Sigmoid colon (tissue), 7 donors: ENCODE results near the gene LGALS13. TPM values are rescaled to one million over a fixed set of nuclear protein-coding genes. Genes with fewer than 3 reads are reported as not detected.

Experiments used
- DNase-seq: peaks from one replicate; pipeline ENCODE4 v3.0.0-alpha.2; 2019
- H3K27ac ChIP-seq, 4 donors: fragments of 200-600 bp; sonication (generic); one replicate each; pipeline ENCODE4 v1.5.1; 2016 to 2019; ENCODE audit warnings: mild to moderate bottlenecking in 1 of 4
- H3K27me3 ChIP-seq, 3 donors: fragments of 200-600 bp; sonication (generic); one replicate each; pipeline ENCODE4 v1.5.1; 2019; ENCODE audit warnings: mild to moderate bottlenecking in 1 of 3
- H3K36me3 ChIP-seq, 4 donors: fragments of 200-600 bp; sonication (generic); one replicate each; pipeline ENCODE4 v1.5.1; 2016 to 2019
- H3K4me1 ChIP-seq, 4 donors: fragments of 200-600 bp; sonication (generic); one replicate each; pipeline ENCODE4 v1.5.1; 2017 to 2019
- H3K4me3 ChIP-seq, 4 donors: fragments of 200-600 bp; sonication (generic); one replicate each; pipeline ENCODE4 v1.5.1; 2017 to 2019; ENCODE audit warnings: mild to moderate bottlenecking in 2 of 4, moderate library complexity in 1 of 4
- H3K9me3 ChIP-seq, 4 donors: fragments of 200-600 bp in 3 of 4; sonication (generic) in 3 of 4; one replicate each; pipeline versions ENCODE4 v1.5.1 to v1.6.1; 2013 to 2019
- EP300 ChIP-seq, 4 donors: sonication (generic); formaldehyde crosslinking; IDR thresholded peaks; one replicate each; pipeline ENCODE4 v1.6.1; 2017; ENCODE audit warnings: antibody characterized with exemption in 4 of 4
- POLR2A ChIP-seq, 2 donors: fragments of 450-650 bp; IDR thresholded peaks; one replicate each; pipeline ENCODE4 v1.6.1; 2016; ENCODE audit warnings: antibody characterized with exemption in 2 of 2, mild to moderate bottlenecking in 2 of 2, moderate library complexity in 2 of 2
- POLR2AphosphoS5 ChIP-seq, 4 donors: sonication (generic); formaldehyde crosslinking; IDR thresholded peaks; one replicate each; pipeline ENCODE4 v1.6.1; 2017; ENCODE audit warnings: antibody characterized with exemption in 4 of 4
- WGBS, 2 donors: extraction: QIAGEN DNeasy Blood & Tissue Kit; methylation state at CpG; one replicate each; pipeline ENCODE4 v1.1.7; 2013; 5-methylcytosine and 5-hydroxymethylcytosine counted together
- intact Hi-C: fragments of 100-400 bp; cut with DNase I; formaldehyde crosslinking; loops from one replicate; pipeline ENCODE4 v1.15.1; 2023
- polyA plus RNA-seq, 3 donors: library from polyadenylated mRNA; stranded (reverse); fragments of 200-250 nt; gene quantifications; one replicate each; pipeline ENCODE4 v1.2.3, GENCODE V29; 2013
- total RNA-seq, 4 donors: library from RNA; depleted of rRNA; stranded (reverse); fragments of >200 nt; gene quantifications; one replicate each; pipeline ENCODE4 v1.1.0, GENCODE V29; 2016
- TF ChIP-seq, protein P1 (sequence below), 4 experiments: fragments of 450-650 bp in 3 of 4; fragments of 200-600 bp in 1 of 4; IDR thresholded peaks; one replicate each; pipeline ENCODE4 v1.5.1; 2016 to 2019; ENCODE audit warnings: antibody characterized with exemption in 4 of 4, mild to moderate bottlenecking in 3 of 4, moderate library complexity in 2 of 4
- donor health status: healthy with polysubstance abuse.
- donor health status: Bipolar disorder and iron deficiency.
- donor health status: healthy.

LGALS13 gene
- total and polyA plus RNA-seq, 7 donors = not detected

DNA sequence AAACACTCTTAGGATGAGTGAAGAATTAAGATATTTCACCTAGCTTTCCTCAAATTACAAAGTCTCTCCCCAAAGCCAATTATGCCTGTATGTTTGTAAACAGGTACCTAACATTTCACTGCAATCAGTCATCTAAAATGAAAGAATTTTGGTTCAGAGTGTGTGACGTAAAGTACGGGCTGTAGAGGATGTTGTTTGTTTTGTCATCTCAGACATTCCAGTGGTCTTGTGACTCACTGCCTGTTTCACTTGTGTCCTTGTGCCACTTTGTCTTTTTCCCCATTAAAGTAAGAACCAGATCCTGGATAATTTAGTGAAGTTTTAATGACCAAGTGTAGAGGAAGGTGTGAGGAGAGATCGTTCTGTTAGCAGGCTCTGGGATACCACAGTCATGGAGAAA lies 33.7 kb upstream of the LGALS13 start:
- WGBS, 2 donors = 27 to 51% methylated on average over 3 of the region's 3 CpGs
- H3K27me3 ChIP-seq = no peaks in the 10 kb centered on the region
- DNase-seq = no peak
- intact Hi-C loops = no loop called here
- no peak overlapping the region for H3K27ac ChIP-seq
- H3K9me3 ChIP-seq = no peaks in the 10 kb centered on the region
- H3K4me1 ChIP-seq = no peaks in the 10 kb centered on the region
- H3K4me3 ChIP-seq = no peak overlapping the region
- TF ChIP-seq POLR2A (IDR thresholded peaks at IDR 0.05) (no peak), POLR2AphosphoS5 (IDR thresholded peaks at IDR 0.05) (no peak), EP300 (IDR thresholded peaks at IDR 0.05) (no peak)
- TF ChIP-seq, protein P1, sequence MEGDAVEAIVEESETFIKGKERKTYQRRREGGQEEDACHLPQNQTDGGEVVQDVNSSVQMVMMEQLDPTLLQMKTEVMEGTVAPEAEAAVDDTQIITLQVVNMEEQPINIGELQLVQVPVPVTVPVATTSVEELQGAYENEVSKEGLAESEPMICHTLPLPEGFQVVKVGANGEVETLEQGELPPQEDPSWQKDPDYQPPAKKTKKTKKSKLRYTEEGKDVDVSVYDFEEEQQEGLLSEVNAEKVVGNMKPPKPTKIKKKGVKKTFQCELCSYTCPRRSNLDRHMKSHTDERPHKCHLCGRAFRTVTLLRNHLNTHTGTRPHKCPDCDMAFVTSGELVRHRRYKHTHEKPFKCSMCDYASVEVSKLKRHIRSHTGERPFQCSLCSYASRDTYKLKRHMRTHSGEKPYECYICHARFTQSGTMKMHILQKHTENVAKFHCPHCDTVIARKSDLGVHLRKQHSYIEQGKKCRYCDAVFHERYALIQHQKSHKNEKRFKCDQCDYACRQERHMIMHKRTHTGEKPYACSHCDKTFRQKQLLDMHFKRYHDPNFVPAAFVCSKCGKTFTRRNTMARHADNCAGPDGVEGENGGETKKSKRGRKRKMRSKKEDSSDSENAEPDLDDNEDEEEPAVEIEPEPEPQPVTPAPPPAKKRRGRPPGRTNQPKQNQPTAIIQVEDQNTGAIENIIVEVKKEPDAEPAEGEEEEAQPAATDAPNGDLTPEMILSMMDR (IDR thresholded peaks at IDR 0.05) = no peak
- H3K36me3 ChIP-seq = no peaks in the 10 kb centered on the region

- no peak overlapping the region for H3K27ac ChIP-seq
- no peaks in the 10 kb centered on the region for H3K36me3 ChIP-seq
- 61 to 67% methylated on average over 4 of the region's 4 CpGs for WGBS, 2 donors
- intact Hi-C loops = no loop called here
- peaks cover 0 to 6% (median 0%) of the 10 kb centered on the region in 4 donors for H3K9me3 ChIP-seq
- TF ChIP-seq EP300 (IDR thresholded peaks at IDR 0.05) = no peak
- TF ChIP-seq POLR2A (IDR thresholded peaks at IDR 0.05) = no peak
- TF ChIP-seq, protein P1 (IDR thresholded peaks at IDR 0.05) = no peak
- TF ChIP-seq POLR2AphosphoS5 (IDR thresholded peaks at IDR 0.05) = no peak
- DNase-seq = no peak
- H3K4me1 ChIP-seq = no peaks in the 10 kb centered on the region
- no peak overlapping the region for H3K4me3 ChIP-seq
- H3K27me3 ChIP-seq = no peaks in the 10 kb centered on the region
Observed at GRCh38 chr19:39582442-39582841, 19.9 kb upstream of the LGALS13 start.

DNA sequence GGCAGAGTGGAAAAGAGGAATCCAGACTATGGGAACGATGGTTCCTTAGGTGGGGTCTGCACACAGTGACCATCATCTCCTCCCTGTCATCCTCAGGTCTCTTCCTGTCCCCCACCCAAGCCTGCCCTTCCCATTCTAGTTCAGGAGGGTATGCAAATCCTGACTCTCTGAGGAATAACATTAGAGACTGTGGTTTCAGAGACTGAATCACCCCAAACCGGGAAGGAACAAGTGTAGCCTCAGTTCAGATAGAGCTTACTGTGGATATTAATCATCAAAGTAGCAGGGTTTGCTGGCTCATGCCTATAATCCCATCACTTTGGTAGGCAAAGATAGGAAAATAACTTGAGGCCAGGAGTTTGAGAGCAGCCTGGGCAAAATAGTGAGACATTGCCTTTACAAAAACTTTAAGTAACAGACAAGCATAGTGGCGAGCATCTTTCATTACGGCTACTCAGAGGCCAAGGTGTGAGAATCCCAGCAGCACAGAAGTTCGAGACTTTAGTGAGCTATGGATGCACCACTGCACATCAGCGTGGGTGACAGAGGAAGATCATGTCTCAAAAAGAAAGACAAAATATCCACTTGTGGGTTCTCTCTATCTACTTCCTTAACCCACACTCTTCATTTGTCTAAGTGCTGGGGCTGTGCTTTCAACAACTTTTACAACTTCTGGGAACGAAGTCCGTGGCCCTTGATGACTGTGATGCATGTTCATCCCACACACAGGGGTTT lies 19.3 kb upstream of the LGALS13 start:
- intact Hi-C loops = no loop called here
- Histone ChIP-seq H3K4me1 (no peaks in the 10 kb centered on the region), H3K27ac (no peak overlapping the region), H3K27me3 (no peaks in the 10 kb centered on the region), H3K9me3 (peaks cover 0 to 6% (median 0%) of the 10 kb centered on the region in 4 donors), H3K4me3 (no peak overlapping the region), H3K36me3 (no peaks in the 10 kb centered on the region)
- DNase-seq = no peak
- WGBS, 2 donors = 45 to 58% methylated on average over 8 of the region's 8 CpGs
- TF ChIP-seq, protein P1 (IDR thresholded peaks at IDR 0.05) = no peak
- TF ChIP-seq POLR2A (IDR thresholded peaks at IDR 0.05) (no peak), EP300 (IDR thresholded peaks at IDR 0.05) (no peak), POLR2AphosphoS5 (IDR thresholded peaks at IDR 0.05) (no peak)

DNA sequence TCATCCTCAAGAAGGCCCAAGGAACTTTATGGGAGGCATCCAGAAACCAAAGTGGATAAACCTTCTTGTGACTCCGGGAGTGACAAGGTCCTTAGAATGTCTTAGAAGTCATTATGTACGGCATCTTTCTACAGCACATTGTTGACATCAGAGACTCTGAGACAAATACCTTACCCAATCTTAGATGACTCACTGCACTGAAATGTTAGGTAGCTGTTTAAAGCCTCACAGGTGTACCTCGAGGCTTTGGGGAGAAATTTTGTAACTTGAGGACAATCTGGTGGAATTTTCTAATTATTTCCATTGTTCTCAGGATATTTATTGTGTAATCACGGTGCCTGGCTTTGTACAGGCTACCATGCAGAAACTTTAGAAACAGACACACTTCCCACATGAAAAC lies 14.8 kb upstream of the LGALS13 start:
- H3K27ac ChIP-seq = no peak overlapping the region
- no peaks in the 10 kb centered on the region for H3K9me3 ChIP-seq
- H3K36me3 ChIP-seq = no peaks in the 10 kb centered on the region
- intact Hi-C loops = no loop called here
- DNase-seq = no peak
- TF ChIP-seq, protein P1 (IDR thresholded peaks at IDR 0.05) = no peak
- TF ChIP-seq EP300 (IDR thresholded peaks at IDR 0.05) = no peak
- no peak for TF ChIP-seq POLR2A (IDR thresholded peaks at IDR 0.05)
- TF ChIP-seq POLR2AphosphoS5 (IDR thresholded peaks at IDR 0.05) = no peak
- WGBS, 2 donors = 62 to 72% methylated on average over 4 of the region's 4 CpGs
- no peaks in the 10 kb centered on the region for H3K27me3 ChIP-seq
- H3K4me3 ChIP-seq = no peak overlapping the region
- no peaks in the 10 kb centered on the region for H3K4me1 ChIP-seq

- Histone ChIP-seq H3K36me3 (no peaks in the 10 kb centered on the region), H3K4me1 (no peaks in the 10 kb centered on the region), H3K4me3 (no peak overlapping the region), H3K27ac (no peak overlapping the region), H3K27me3 (no peaks in the 10 kb centered on the region), H3K9me3 (no peaks in the 10 kb centered on the region)
- WGBS, 2 donors = 39 to 42% methylated on average over 2 of the region's 2 CpGs
- TF ChIP-seq POLR2AphosphoS5 (IDR thresholded peaks at IDR 0.05) (no peak), POLR2A (IDR thresholded peaks at IDR 0.05) (no peak), EP300 (IDR thresholded peaks at IDR 0.05) (no peak)
- TF ChIP-seq, protein P1 (IDR thresholded peaks at IDR 0.05) = no peak
- intact Hi-C loops = no loop called here
- DNase-seq = no peak
Observed at GRCh38 chr19:39588066-39588465, 14.3 kb upstream of the LGALS13 start.
